H1 (cell line): ENCODE measurements around the gene SPDYE4. TPM values are rescaled to one million over a fixed set of nuclear protein-coding genes. Genes with fewer than 3 reads are reported as not detected.

Experiments
- CTCF ChIA-PET: fragments of 300-600 bp; sonication (Branson Sonifier 250); formaldehyde crosslinking; loops from one replicate; lab custom pipeline; 2021; ENCODE audit not compliant: partially characterized antibody; lab: Charles Lee
- POLR2A ChIA-PET: fragments of 300-600 bp; sonication (Branson Sonifier 250); formaldehyde crosslinking; loops from one replicate; lab custom pipeline; 2021; ENCODE audit warnings: inconsistent platforms; ENCODE audit not compliant: partially characterized antibody; lab: Charles Lee
- DNase-seq, 2 experiments: peaks; one replicate each; pipeline versions ENCODE4 v3.0.0 to v3.0.0-alpha.2; 2010 to 2022; ENCODE audit warnings: low spot score in 2 of 2, low read depth in 1 of 2, mixed read lengths in 1 of 2
- FAIRE-seq: peaks from 2 replicates; lab custom pipeline; 2011; peaks lifted over from hg19 to GRCh38; lab: Jason Lieb, UNC
- H2AFZ ChIP-seq: 2 replicates; pipeline ENCODE4 v1.8.1; 2012; ENCODE audit warnings: low read length, inconsistent platforms
- H2AK5ac ChIP-seq: 2 replicates; pipeline ENCODE4 v1.6.1; 2013; ENCODE audit warnings: low read depth, low read length
- H2BK120ac ChIP-seq: replicated peaks from 2 replicates; pipeline ENCODE3; 2013; ENCODE audit warnings: low read depth, low read length, inconsistent platforms
- H2BK12ac ChIP-seq: 2 replicates; pipeline ENCODE4 v1.6.1; 2013; ENCODE audit warnings: low read depth, low read length
- H2BK15ac ChIP-seq: 2 replicates; pipeline ENCODE4 v1.6.1; 2013; ENCODE audit warnings: low read length
- H2BK20ac ChIP-seq: 2 replicates; pipeline ENCODE4 v1.6.1; 2013; ENCODE audit warnings: low read length
- H2BK5ac ChIP-seq: 2 replicates; pipeline ENCODE4 v1.6.1; 2013; ENCODE audit warnings: low read depth, low read length
- H3K14ac ChIP-seq: 2 replicates; pipeline ENCODE4 v1.6.1; 2013; ENCODE audit warnings: inconsistent platforms; ENCODE audit not compliant: insufficient read length
- H3K18ac ChIP-seq: 2 replicates; pipeline ENCODE4 v1.6.1; 2013; ENCODE audit warnings: low read length; ENCODE audit errors: extremely low read depth
- H3K23ac ChIP-seq: 2 replicates; pipeline ENCODE4 v1.6.1; 2013; ENCODE audit warnings: inconsistent platforms; ENCODE audit not compliant: insufficient read length
- H3K23me2 ChIP-seq: 2 replicates; pipeline ENCODE4 v1.6.1; 2013; ENCODE audit warnings: low read depth, low read length
- H3K27ac ChIP-seq: 2 replicates; pipeline ENCODE4 v1.6.1; 2011; ENCODE audit warnings: low read depth, low read length, inconsistent platforms
- H3K27me3 ChIP-seq, 4 experiments: replicated peaks in 1 of 4; 1 replicate in 1 of 4; 2 replicates in 3 of 4; pipeline versions ENCODE4 v1.6.1 to v1.8.1; 2011 to 2013; ENCODE audit warnings: low read length in 3 of 4, mild to moderate bottlenecking in 3 of 4, inconsistent platforms in 2 of 4, mixed read lengths in 2 of 4, moderate library complexity in 1 of 4; ENCODE audit not compliant: control insufficient read depth in 3 of 4, insufficient read depth in 3 of 4; ENCODE audit errors: extremely low read depth in 1 of 4
- H3K36me3 ChIP-seq, 4 experiments: 2 replicates each; pipeline versions ENCODE4 v1.6.1 to v1.8.1; 2011 to 2013; ENCODE audit warnings: mild to moderate bottlenecking in 4 of 4, low read length in 3 of 4, moderate library complexity in 2 of 4, control low read depth in 1 of 4, inconsistent platforms in 1 of 4; ENCODE audit not compliant: insufficient read depth in 4 of 4, control insufficient read depth in 2 of 4
- H3K4ac ChIP-seq: replicated peaks from 2 replicates; pipeline ENCODE3; 2013; ENCODE audit warnings: low read length, low read depth, mixed read lengths, inconsistent platforms; ENCODE audit not compliant: insufficient read length
- H3K4me1 ChIP-seq, 4 experiments: replicated peaks in 1 of 4; 1 replicate in 1 of 4; 2 replicates in 3 of 4; pipeline versions ENCODE4 v1.6.1 to v1.8.1; 2011 to 2013; ENCODE audit warnings: low read length in 3 of 4, inconsistent platforms in 2 of 4, mixed read lengths in 1 of 4; ENCODE audit not compliant: insufficient read depth in 4 of 4, control insufficient read depth in 3 of 4
- H3K4me2 ChIP-seq, 2 experiments: 2 replicates each; pipeline versions ENCODE4 v1.6.1 to v1.8.1; 2011 to 2013; ENCODE audit warnings: low read depth in 2 of 2, low read length in 2 of 2, control low read depth in 1 of 2, inconsistent platforms in 1 of 2, mild to moderate bottlenecking in 1 of 2; ENCODE audit not compliant: insufficient read depth in 1 of 2
- H3K4me3 ChIP-seq, 4 experiments: fragments of 200-600, 300-600 bp in 1 of 4; sonication (generic), shearing (Covaris generic), sonication (Bioruptor Twin) in 1 of 4; 2 replicates each; pipeline versions ENCODE4 v1.5.1 to v1.8.1; 2011 to 2016; ENCODE audit warnings: low read length in 4 of 4, low read depth in 3 of 4, control low read depth in 2 of 4, inconsistent platforms in 2 of 4, mild to moderate bottlenecking in 2 of 4, mixed read lengths in 1 of 4, moderate library complexity in 1 of 4; ENCODE audit not compliant: insufficient read depth in 2 of 4; ENCODE audit errors: extremely low read depth in 1 of 4
- H3K56ac ChIP-seq: replicated peaks from 2 replicates; pipeline ENCODE3; 2013; ENCODE audit warnings: low read depth, mild to moderate bottlenecking, mixed read lengths, low read length, inconsistent platforms; ENCODE audit not compliant: insufficient read length
- H3K79me1 ChIP-seq: 2 replicates; pipeline ENCODE4 v1.6.1; 2013; ENCODE audit warnings: low read depth, low read length, control low read depth
- H3K79me2 ChIP-seq, 2 experiments: 2 replicates each; pipeline versions ENCODE4 v1.6.1 to v1.8.1; 2012 to 2013; ENCODE audit warnings: low read length in 2 of 2, mild to moderate bottlenecking in 2 of 2, inconsistent platforms in 1 of 2; ENCODE audit not compliant: insufficient read depth in 2 of 2, control insufficient read depth in 1 of 2
- H3K9ac ChIP-seq, 4 experiments: replicated peaks in 1 of 4; 1 replicate in 1 of 4; 2 replicates in 3 of 4; pipeline versions ENCODE4 v1.6.1 to v1.8.1; 2011 to 2013; ENCODE audit warnings: low read depth in 3 of 4, low read length in 3 of 4, control low read depth in 2 of 4, mild to moderate bottlenecking in 2 of 4, moderate library complexity in 2 of 4, inconsistent platforms in 1 of 4; ENCODE audit errors: extremely low read depth in 1 of 4
- H3K9me3 ChIP-seq, 2 experiments: 2 replicates each; pipeline versions ENCODE4 v1.6.1 to v1.8.1; 2012 to 2013; ENCODE audit warnings: mild to moderate bottlenecking in 2 of 2, moderate library complexity in 2 of 2, control low read depth in 1 of 2, inconsistent platforms in 1 of 2, low read depth in 1 of 2, low read length in 1 of 2, mixed read lengths in 1 of 2; ENCODE audit not compliant: insufficient read depth in 2 of 2
- H4K20me1 ChIP-seq, 2 experiments: replicated peaks in 1 of 2; 2 replicates each; pipeline versions ENCODE3 to v1.8.1; 2011 to 2013; ENCODE audit warnings: inconsistent platforms in 2 of 2, low read length in 2 of 2, mild to moderate bottlenecking in 1 of 2; ENCODE audit not compliant: insufficient read depth in 2 of 2, control insufficient read depth in 1 of 2
- H4K5ac ChIP-seq: 2 replicates; pipeline ENCODE4 v1.6.1; 2013; ENCODE audit warnings: low read length, low read depth, mixed read lengths, inconsistent platforms; ENCODE audit not compliant: insufficient read length
- H4K8ac ChIP-seq: 2 replicates; pipeline ENCODE4 v1.8.0; 2013; ENCODE audit warnings: mild to moderate bottlenecking, moderate library complexity, low read length, inconsistent platforms; ENCODE audit not compliant: insufficient read depth; ENCODE audit errors: extremely low read depth
- H4K91ac ChIP-seq: replicated peaks from 2 replicates; pipeline ENCODE3; 2013; ENCODE audit warnings: low read length, mixed read lengths, inconsistent platforms; ENCODE audit not compliant: insufficient read length
- CREB1 ChIP-seq: IDR thresholded peaks from 2 replicates; pipeline ENCODE4 v1.6.1; 2012; ENCODE audit warnings: inconsistent platforms
- RBBP5 ChIP-seq: IDR thresholded peaks from 2 replicates; pipeline ENCODE4 v1.7.1; 2012; ENCODE audit warnings: low read depth, mild to moderate bottlenecking, inconsistent platforms, low read length, moderate library complexity, borderline replicate concordance
- SAP30 ChIP-seq: fragments of 300-600 bp; sonication (generic); IDR thresholded peaks from 2 replicates; pipeline ENCODE4 v1.7.1; 2012; ENCODE audit warnings: low read length, moderate library complexity, mild to moderate bottlenecking, inconsistent platforms; ENCODE audit not compliant: insufficient read depth, insufficient replicate concordance
- WGBS, 2 experiments: shearing (Covaris generic) in 1 of 2; methylation state at CpG; one replicate each; pipeline versions ENCODE4 v1.1.6 to v1.1.7; 2013 to 2015; ENCODE audit warnings: low lambda C conversion rate in 2 of 2, mixed read lengths in 2 of 2, inconsistent platforms in 1 of 2, low coverage in 1 of 2, missing lambda C conversion rate in 1 of 2; ENCODE audit not compliant: insufficient replicate concordance in 2 of 2, insufficient coverage in 1 of 2, insufficient read length in 1 of 2; ENCODE audit errors: extremely low coverage in 1 of 2, missing lambda C conversion rate in 1 of 2; 5-methylcytosine and 5-hydroxymethylcytosine counted together
- polyA plus RNA-seq, 7 experiments: library from polyadenylated mRNA; depleted of rRNA in 3 of 7; stranded (reverse) in 5 of 7; unstranded in 2 of 7; fragments of >200 nt in 5 of 7; fragments of 200-250 nt in 2 of 7; gene quantifications; 1 replicate in 5 of 7; 2 replicates in 1 of 7; 4 replicates in 1 of 7; pipeline versions ENCODE4 v1.2.1 to v1.2.3, GENCODE V29; 2011 to 2013; ENCODE audit warnings: missing spikeins in 2 of 7, mixed read lengths in 2 of 7
- total RNA-seq: library from RNA; stranded (reverse); fragmentation: NEBNext Ultra II Directional; extraction: Animal tissue kit (Norgen Biotek cat#: 25700); gene quantifications from 2 replicates; pipeline ENCODE4 v1.2.1, GENCODE V29; 2021

SPDYE4 gene
- total and polyA plus RNA-seq, 2 of the 8 experiments (the other 6 are each of a cell fraction or from before 2014, with no cell fraction given), result not detected

- Histone ChIP-seq H2AK5ac (no peak within 1 kb of the TSS), H3K79me1 (no peaks in the 10 kb centered on the region), H2AFZ (peak within 1 kb of the TSS; percentile 84; the same call in 1 of the 2 replicates), H2BK120ac (no peak within 1 kb of the TSS), H4K91ac (peak within 1 kb of the TSS; percentile 35), H3K36me3 (no peaks in the 10 kb centered on the region), H3K4me2 (peak within 1 kb of the TSS; percentile 77 to 79), H3K79me2 (no peaks in the 10 kb centered on the region), H3K14ac (no peak within 1 kb of the TSS), H2BK12ac (peak within 1 kb of the TSS; percentile 79; the same call in 1 of the 2 replicates), H3K27me3 (peaks cover 0 to 6% (median 1%) of the 10 kb centered on the region in 4 experiments; a peak in 3 of 7 replicates), H3K9ac (peak within 1 kb of the TSS in 2 of 4 experiments; percentile 43 to 50; a peak in 2 of 7 replicates), H4K8ac (peak within 1 kb of the TSS; percentile 41), H3K56ac (no peak within 1 kb of the TSS), H3K4me1 (peaks cover 0 to 19% (median 9%) of the 10 kb centered on the region in 4 experiments; a peak in 6 of 7 replicates), H2BK15ac (peak within 1 kb of the TSS; percentile 46; the same call in 1 of the 2 replicates), H4K5ac (peak within 1 kb of the TSS; percentile 48), H3K23ac (no peak within 1 kb of the TSS), H3K18ac (peak within 1 kb of the TSS; percentile 81), H3K9me3 (no peaks in the 10 kb centered on the region), H3K23me2 (peaks cover 6% of the 10 kb centered on the region; the same call in 1 of the 2 replicates), H4K20me1 (no peaks in the 10 kb centered on the region), H2BK5ac (peak within 1 kb of the TSS; percentile 37; the same call in 1 of the 2 replicates), H2BK20ac (no peak within 1 kb of the TSS), H3K4me3 (peak within 1 kb of the TSS; percentile 44 to 71 (median 56)), H3K4ac (no peak within 1 kb of the TSS), H3K27ac (no peak within 1 kb of the TSS; the same call in 1 of the 2 replicates)
- CTCF ChIA-PET, result interaction anchor here (0.6 to 4.1 kb wide), 15 partner anchors 12 to 224 kb away, joined by 3 to 33 read pairs (median 5); no protein-coding TSS in a partner anchor
- DNase-seq (peak; percentile 67 to 83), FAIRE-seq (no peak)
- POLR2A ChIA-PET, result interaction anchor here (0.5 to 1.6 kb wide), 10 partner anchors 9 to 626 kb away, joined by 3 to 4 read pairs (median 4); no protein-coding TSS in a partner anchor
- WGBS, 2 experiments, result 14% methylated on average over 17 of the region's 62 CpGs; no CpG with 5 or more reads in 1 of the 2 experiments
- TF ChIP-seq SAP30 (no peak), CREB1 (no peak), RBBP5 (no peak)
These were observed 40.7 kb upstream of the SPDYE4 start, which contains the start of gene MFSD6L for GRCh38 chr17:8798846-8799569. MFSD6L (minus strand) TSS chr17:8799365; CDS start chr17:8799120, 245 bp downstream.
